ENCODE results near the gene KATNIP. TPM values are rescaled to one million over a fixed set of nuclear protein-coding genes. Genes with fewer than 3 reads are reported as not detected.
"Not testable (repeated sequence)": the region's sequence is repeated elsewhere in the genome, so short reads cannot be mapped to it uniquely, and the experiment has no call there.

Gene KATNIP
- total RNA-seq, 1 donor from 2014 or later: 16.1 TPM

- intact Hi-C loops (cut with micrococcal nuclease): no loop called here
Observed at GRCh38 chr16:27534256-27534655, 15.7 kb upstream of the KATNIP start.

- intact Hi-C loops (cut with micrococcal nuclease): no loop called here
Observed at GRCh38 chr16:27538528-27538927, 11.4 kb upstream of the KATNIP start.

GRCh38 chr16:27539120-27539519, 10.8 kb upstream of the KATNIP start:
- intact Hi-C loops (cut with micrococcal nuclease): no loop called here

GRCh38 chr16:27539636-27540035, 10.3 kb upstream of the KATNIP start:
- intact Hi-C loops (cut with micrococcal nuclease): loop anchor here (10.0 kb wide), 1 partner anchor 135 kb away; the partner anchor contains the start of gene IL21R

GRCh38 chr16:27543801-27544200, 6.1 kb upstream of the KATNIP start:
- intact Hi-C loops (cut with micrococcal nuclease): loop anchor here (10.0 kb wide), 1 partner anchor 139 kb away; the partner anchor contains the start of gene IL21R

GRCh38 chr16:27544671-27545070, 5.3 kb upstream of the KATNIP start:
- intact Hi-C loops (cut with micrococcal nuclease): loop anchor here (5.0 to 10.0 kb wide), 2 partner anchors 140 to 668 kb away; partner anchors contain the start of genes IL21R and XPO6

GRCh38 chr16:27547134-27547533, 2.8 kb upstream of the KATNIP start:
- intact Hi-C loops (cut with micrococcal nuclease): loop anchor here (5.0 to 10.0 kb wide), 2 partner anchors 142 to 665 kb away; partner anchors contain the start of genes IL21R and XPO6

GRCh38 chr16:27547851-27548250, 2.1 kb upstream of the KATNIP start:
- intact Hi-C loops (cut with micrococcal nuclease): loop anchor here (5.0 to 10.0 kb wide), 2 partner anchors 143 to 664 kb away; partner anchors contain the start of genes IL21R and XPO6

- intact Hi-C loops (cut with micrococcal nuclease): loop anchor here (5.0 to 10.0 kb wide), 2 partner anchors 145 to 663 kb away; partner anchors contain the start of genes IL21R and XPO6
Observed at GRCh38 chr16:27549464-27549745, 539 bp upstream of the KATNIP start.

- intact Hi-C loops (cut with micrococcal nuclease): loop anchor here (1.0 to 5.0 kb wide), 3 partner anchors 28 to 347 kb away; partner anchors contain the start of gene KDM8
Observed at GRCh38 chr16:27550582-27550920, 607 bp downstream of the KATNIP start.

GRCh38 chr16:27551036-27551435, 1.1 kb downstream of the KATNIP start:
- intact Hi-C loops (cut with micrococcal nuclease): loop anchor here (2.0 to 5.0 kb wide), 2 partner anchors 28 to 234 kb away; no protein-coding TSS in a partner anchor

GRCh38 chr16:27556471-27556870, 6.5 kb downstream of the KATNIP start:
- intact Hi-C loops (cut with micrococcal nuclease): no loop called here

- intact Hi-C loops (cut with micrococcal nuclease): no loop called here
Observed at GRCh38 chr16:27558434-27558833, 8.5 kb downstream of the KATNIP start.

GRCh38 chr16:27558932-27559331, 9.0 kb downstream of the KATNIP start:
- intact Hi-C loops (cut with micrococcal nuclease): no loop called here

GRCh38 chr16:27561216-27561615, 11.3 kb downstream of the KATNIP start:
- intact Hi-C loops (cut with micrococcal nuclease): no loop called here

- intact Hi-C loops (cut with micrococcal nuclease): no loop called here
Observed at GRCh38 chr16:27564224-27564623, 14.3 kb downstream of the KATNIP start.

- intact Hi-C loops (cut with micrococcal nuclease): no loop called here
Observed at GRCh38 chr16:27566417-27566816, 16.5 kb downstream of the KATNIP start.

GRCh38 chr16:27568077-27568476, 18.1 kb downstream of the KATNIP start:
- intact Hi-C loops (cut with micrococcal nuclease): no loop called here

- intact Hi-C loops (cut with micrococcal nuclease): not testable (repeated sequence)
Observed at GRCh38 chr16:27570986-27571385, 21.0 kb downstream of the KATNIP start.

GRCh38 chr16:27571433-27572326, 21.7 kb downstream of the KATNIP start:
- intact Hi-C loops (cut with micrococcal nuclease): no loop called here

GRCh38 chr16:27572711-27573110, 22.8 kb downstream of the KATNIP start:
- intact Hi-C loops (cut with micrococcal nuclease): no loop called here

GRCh38 chr16:27576729-27577128, 26.8 kb downstream of the KATNIP start:
- intact Hi-C loops (cut with micrococcal nuclease): no loop called here

Measured in T-helper 1 cell treated with Interleukin-12 subunit alpha and Interleukin-12 subunit beta and Interleukin-4 antibody, amounts not matched to agents 30 ng/mL and 1 ng/mL, for 36 hours (primary cell).